Activated T-cell treated with anti-CD3 and anti-CD28 coated beads for 4 hours (primary cell): Measurements from ENCODE around the gene CD1C.
"Not testable (repeated sequence)": the region's sequence is repeated elsewhere in the genome, so short reads cannot be mapped to it uniquely, and the experiment has no call there.

Experiments used
- DNase-seq: peaks from one replicate; pipeline ENCODE4 v3.0.0-alpha.2; 2020

CD1C gene

GRCh38 chr1:158329733-158330132 is 40.0 kb downstream of the CD1C start:
- no peak for DNase-seq

- DNase-seq = no peak
Measured at GRCh38 chr1:158330391-158331105, 40.8 kb downstream of the CD1C start.

- no peak for DNase-seq
Measured at GRCh38 chr1:158331106-158331425, 41.3 kb downstream of the CD1C start.

GRCh38 chr1:158331481-158332150 is 41.9 kb downstream of the CD1C start, which contains the start of gene CD1B:
CD1B (minus strand) TSS chr1:158331531; CDS start chr1:158331423, 108 bp downstream.
- DNase-seq = no peak

GRCh38 chr1:158333405-158334155 is 43.9 kb downstream of the CD1C start:
- DNase-seq = no peak

GRCh38 chr1:158334526-158335212 is 44.9 kb downstream of the CD1C start:
- DNase-seq = no peak

GRCh38 chr1:158335213-158335532 is 45.5 kb downstream of the CD1C start:
- no peak for DNase-seq

GRCh38 chr1:158336413-158336812 is 46.7 kb downstream of the CD1C start:
- not testable (repeated sequence) for DNase-seq
